Hematopoietic multipotent progenitor cell (in vitro differentiated cells): ENCODE measurements around the gene TXNRD1. TPM values are rescaled to one million over a fixed set of nuclear protein-coding genes. Genes with fewer than 3 reads are reported as not detected.
"Not testable (repeated sequence)": the region's sequence is repeated elsewhere in the genome, so short reads cannot be mapped to it uniquely, and the experiment has no call there.

Experiments
- DNase-seq, 3 donors: peaks; one replicate each; pipeline ENCODE4 v3.0.0-alpha.2; 2011 to 2015; ENCODE audit warnings: low read depth in 2 of 3, low spot score in 2 of 3
- total RNA-seq: library from RNA; depleted of rRNA; stranded (reverse); fragments of >200 nt; gene quantifications from one replicate; pipeline ENCODE4 v1.2.3, GENCODE V29; 2012

The TXNRD1 gene
- total RNA-seq, 1 donor = 82.1 TPM

GRCh38 chr12:104317538-104318210, 102.1 kb downstream of the TXNRD1 start:
- no peak for DNase-seq

- no peak for DNase-seq
Measured at GRCh38 chr12:104319028-104319427, 103.4 kb downstream of the TXNRD1 start.

- DNase-seq = no peak
Measured at GRCh38 chr12:104319918-104320626, 104.5 kb downstream of the TXNRD1 start.

- no peak for DNase-seq
Measured at GRCh38 chr12:104320627-104321024, 105.0 kb downstream of the TXNRD1 start.

GRCh38 chr12:104321949-104322348, 106.4 kb downstream of the TXNRD1 start:
- no peak for DNase-seq

GRCh38 chr12:104322533-104322932, 107.0 kb downstream of the TXNRD1 start:
- DNase-seq = not testable (repeated sequence)

- DNase-seq = no peak
Measured at GRCh38 chr12:104323899-104324298, 108.3 kb downstream of the TXNRD1 start.

GRCh38 chr12:104328278-104328677, 112.7 kb downstream of the TXNRD1 start:
- DNase-seq = not testable (repeated sequence)

GRCh38 chr12:104328790-104329189, 113.2 kb downstream of the TXNRD1 start:
- no peak for DNase-seq

GRCh38 chr12:104329707-104330532, 114.3 kb downstream of the TXNRD1 start:
- DNase-seq = no peak

- DNase-seq = no peak
Measured at GRCh38 chr12:104331376-104331775, 115.8 kb downstream of the TXNRD1 start.

- DNase-seq = not testable (repeated sequence)
Measured at GRCh38 chr12:104332273-104332672, 116.7 kb downstream of the TXNRD1 start.

GRCh38 chr12:104333692-104334255, 118.2 kb downstream of the TXNRD1 start:
- DNase-seq = no peak

GRCh38 chr12:104334581-104334980, 119.0 kb downstream of the TXNRD1 start:
- no peak for DNase-seq

- DNase-seq = no peak
Measured at GRCh38 chr12:104336115-104336514, 120.5 kb downstream of the TXNRD1 start.

GRCh38 chr12:104337030-104337558, 121.5 kb downstream of the TXNRD1 start:
- no peak for DNase-seq

- DNase-seq = no peak
Measured at GRCh38 chr12:104339663-104340062, 124.1 kb downstream of the TXNRD1 start.

- no peak for DNase-seq
Measured at GRCh38 chr12:104340177-104340576, 124.6 kb downstream of the TXNRD1 start.

GRCh38 chr12:104340925-104341611, 125.5 kb downstream of the TXNRD1 start:
- no peak for DNase-seq

- no peak for DNase-seq
Measured at GRCh38 chr12:104342147-104342546, 126.6 kb downstream of the TXNRD1 start.
